GM18517 (cell line): Measurements from ENCODE around the gene PDZD4.

ENCODE experiments used
- ATAC-seq: cut with Tn5 transposase; IDR thresholded peaks from one replicate; pipeline ENCODE4 v1.9.1; 2021; ENCODE audit warnings: mild to moderate bottlenecking, moderate library complexity; ENCODE audit not compliant: unreplicated experiment

PDZD4 gene

DNA sequence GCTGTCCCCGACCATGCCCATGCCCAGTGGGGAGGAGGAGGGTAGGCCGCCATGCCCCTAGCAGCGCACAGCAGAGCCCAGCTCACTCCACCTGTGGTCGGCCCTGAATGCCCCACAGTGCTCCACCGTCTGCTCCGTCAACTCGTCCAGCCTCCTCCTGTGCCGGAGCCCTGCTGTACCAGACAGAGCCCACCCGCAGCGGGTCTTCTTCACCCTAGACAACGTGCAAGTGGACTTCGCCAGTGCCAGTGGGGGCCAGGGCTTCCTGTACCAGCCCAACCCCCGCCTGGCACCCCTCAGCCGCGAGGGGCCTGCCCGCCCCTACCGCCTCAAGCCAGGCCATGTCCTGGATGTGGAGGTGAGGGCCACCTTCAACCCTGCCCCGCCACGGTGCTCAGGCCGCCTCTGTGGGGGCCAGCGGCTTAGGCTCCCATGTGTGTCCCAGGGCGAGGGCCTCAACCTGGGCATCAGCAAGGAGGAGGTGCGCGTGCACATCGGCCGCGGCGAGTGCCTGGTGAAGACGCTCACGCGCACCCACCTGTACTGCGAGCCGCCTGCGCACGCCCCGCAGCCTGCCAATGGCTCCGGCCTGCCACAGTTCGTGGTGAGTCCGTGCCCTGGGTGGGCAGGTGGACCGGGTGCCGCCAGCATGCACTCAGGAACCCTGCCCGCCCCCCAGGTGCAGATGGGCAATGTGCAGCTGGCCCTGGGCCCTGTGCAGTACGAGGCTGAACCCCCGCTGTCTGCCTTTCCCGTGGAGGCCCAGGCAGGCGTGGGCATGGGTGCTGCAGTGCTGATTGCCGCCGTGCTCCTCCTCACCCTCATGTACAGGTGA is 56.4 kb downstream of the PDZD4 start:
- ATAC-seq: no peak

- no peak for ATAC-seq
Observed at GRCh38 chrX:153773218-153773611, 57.1 kb downstream of the PDZD4 start.

GRCh38 chrX:153772316-153773217 is 57.8 kb downstream of the PDZD4 start:
- no peak for ATAC-seq

- ATAC-seq: no peak
Observed at GRCh38 chrX:153771415-153772315, 58.7 kb downstream of the PDZD4 start.

- ATAC-seq: no peak
Observed at GRCh38 chrX:153770601-153771414, 59.5 kb downstream of the PDZD4 start.

DNA sequence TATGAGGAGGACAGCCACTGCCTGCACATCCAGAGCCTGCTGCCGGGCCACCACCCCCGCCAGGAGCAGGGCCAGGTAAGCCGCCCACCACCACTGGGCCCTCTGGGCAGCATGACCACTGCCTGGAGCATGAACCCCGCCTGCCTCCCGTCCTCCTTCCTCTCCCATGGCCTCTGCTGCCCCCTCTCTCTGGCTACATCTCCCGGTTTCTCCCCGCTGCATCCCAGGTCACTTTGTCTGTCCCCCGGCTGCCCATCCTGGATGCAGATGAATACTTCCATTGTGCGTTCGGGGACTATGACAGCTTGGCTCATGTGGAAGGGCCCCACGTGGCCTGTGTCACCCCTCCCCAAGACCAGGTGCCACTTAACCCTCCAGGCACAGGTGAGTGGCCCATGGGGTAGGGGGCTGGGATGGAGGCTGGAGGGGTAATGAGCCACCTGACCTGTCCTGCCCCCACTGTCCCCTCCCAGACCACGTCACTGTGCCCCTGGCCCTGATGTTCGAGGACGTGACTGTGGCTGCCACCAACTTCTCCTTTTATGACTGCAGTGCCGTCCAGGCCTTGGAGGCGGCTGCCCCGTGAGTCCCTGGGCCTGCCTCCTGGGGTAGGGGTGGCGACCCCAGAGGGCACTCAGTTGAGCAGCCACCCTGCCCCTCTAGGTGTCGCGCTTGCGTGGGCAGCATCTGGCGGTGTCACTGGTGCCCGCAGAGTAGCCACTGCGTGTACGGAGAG is 60.3 kb downstream of the PDZD4 start:
- ATAC-seq: no peak

GRCh38 chrX:153769158-153769864 is 61.0 kb downstream of the PDZD4 start:
- no peak for ATAC-seq

GRCh38 chrX:153768311-153769157 is 61.8 kb downstream of the PDZD4 start:
- ATAC-seq: no peak

DNA sequence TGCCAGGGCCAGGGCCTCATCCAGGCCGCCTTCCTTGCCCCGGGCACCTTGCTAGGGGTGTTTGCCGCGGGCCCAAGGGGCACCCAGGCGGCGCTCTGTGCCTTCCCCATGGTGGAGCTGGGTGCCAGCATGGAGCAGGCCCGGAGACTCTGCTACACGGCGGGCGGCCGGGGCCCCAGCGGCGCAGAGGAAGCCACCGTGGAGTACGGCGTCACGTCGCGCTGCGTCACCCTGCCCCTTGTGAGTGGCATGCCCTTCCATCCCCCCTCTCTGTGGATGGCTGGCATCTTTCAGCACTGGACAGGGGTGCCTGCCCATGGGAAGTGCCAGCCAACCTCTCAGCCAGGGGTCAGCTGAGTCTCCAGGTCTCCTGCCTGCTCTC is 62.7 kb downstream of the PDZD4 start:
- ATAC-seq: no peak

- ATAC-seq: no peak
Observed at GRCh38 chrX:153766871-153767673, 63.3 kb downstream of the PDZD4 start.

- ATAC-seq: no peak
Observed at GRCh38 chrX:153766098-153766817, 64.1 kb downstream of the PDZD4 start.

DNA sequence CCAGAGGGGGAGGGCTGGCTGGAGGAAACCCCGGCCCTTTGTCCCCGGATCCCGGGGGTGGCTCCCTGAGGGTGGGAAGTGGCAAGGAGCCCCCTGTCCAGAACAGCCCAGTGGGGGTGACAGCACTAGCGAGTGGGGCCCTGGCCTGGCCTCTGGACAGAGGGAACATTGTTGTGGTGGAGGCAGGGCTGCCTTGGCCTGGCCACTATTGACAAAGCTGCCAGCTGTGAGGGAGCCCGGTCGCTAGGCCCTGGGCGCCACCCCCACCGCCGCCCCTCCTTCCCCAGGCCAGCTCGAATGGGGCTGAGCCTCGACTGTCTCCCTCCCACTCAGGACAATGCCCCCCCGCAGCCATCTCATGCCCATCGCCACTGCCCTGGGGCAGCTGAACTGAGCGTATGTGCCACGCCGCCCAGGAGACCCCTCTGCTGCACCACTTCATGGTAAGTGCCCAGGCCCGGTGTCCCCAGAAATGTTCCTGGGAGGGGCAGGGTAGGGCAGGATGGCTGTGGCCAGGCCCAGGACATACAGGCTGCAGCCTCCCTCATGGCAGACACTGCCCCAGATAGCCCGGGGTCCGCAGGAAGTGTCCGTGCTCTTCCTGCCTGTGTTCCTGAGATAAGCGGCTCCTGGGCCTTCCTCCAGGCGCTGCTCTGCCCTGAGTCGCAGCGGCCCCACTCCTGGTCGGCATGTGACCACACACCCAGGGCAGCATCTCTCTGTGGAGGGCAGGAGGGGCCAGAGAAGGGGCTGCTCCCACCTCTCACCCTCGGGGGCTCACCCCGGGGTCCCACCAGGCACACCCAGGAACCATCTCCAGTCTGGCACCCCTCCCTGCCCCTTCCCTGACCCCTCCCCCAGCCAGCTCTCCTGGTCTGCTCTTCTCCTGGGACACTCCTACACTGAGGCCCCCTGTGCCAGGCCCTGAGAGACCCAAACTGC is 64.9 kb downstream of the PDZD4 start:
- ATAC-seq: no peak

DNA sequence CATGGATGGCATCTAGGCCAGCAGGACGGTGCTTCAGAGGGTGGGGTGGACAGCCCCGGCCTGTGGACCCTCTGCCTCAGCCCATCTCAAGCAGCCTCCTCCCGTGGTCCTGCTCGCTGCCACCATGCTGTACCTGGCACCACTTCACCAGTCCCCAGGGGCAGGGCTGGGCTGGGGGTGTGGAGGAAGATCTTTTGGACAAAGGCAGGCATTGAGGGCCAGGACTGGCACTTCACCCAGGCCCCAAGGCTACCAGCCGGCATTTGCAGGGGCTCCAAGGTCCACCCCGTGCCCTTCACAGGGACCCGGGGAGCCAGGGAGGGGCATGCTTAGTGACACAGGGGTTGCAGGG is 65.6 kb downstream of the PDZD4 start:
- ATAC-seq: no peak

DNA sequence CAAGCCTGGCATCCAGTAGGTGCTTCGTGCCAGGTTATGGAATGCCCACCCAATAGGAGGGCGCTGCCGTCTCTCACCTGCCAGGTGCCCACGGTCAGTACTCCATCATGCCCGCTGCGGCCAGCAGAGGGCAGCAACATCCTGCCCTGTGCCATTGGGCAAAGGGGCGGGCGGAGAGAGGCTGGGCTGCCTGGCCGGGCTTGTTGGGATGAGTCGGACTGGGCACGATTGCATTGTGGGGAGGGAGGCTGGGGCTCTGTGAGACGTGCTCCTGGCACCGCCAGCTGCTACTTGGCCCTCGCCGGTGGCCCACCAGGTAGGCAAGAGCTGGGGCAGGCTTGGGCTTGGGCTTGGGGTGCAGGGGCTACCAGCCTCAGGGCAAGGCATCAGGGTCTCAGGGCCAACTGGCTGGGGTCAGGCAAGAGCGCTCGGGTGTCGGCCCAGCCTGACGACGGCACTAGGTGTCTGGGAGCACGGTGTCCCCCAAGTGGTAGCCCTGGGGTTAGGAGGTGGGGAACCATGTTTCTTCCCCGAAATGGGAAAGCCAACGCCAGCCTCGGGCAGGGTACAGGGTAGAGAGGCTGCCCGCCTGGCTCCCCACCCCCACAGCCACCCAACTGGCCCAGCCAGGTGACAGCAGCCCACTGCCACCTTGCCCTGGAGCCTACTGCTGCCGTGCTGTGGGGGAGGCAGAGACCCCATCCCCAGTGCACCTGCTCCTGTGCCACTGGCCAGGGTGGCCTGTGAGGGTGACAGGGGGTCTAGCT is 66.2 kb downstream of the PDZD4 start, which contains the start of gene PLXNB3:
PLXNB3 (plus strand) TSS at position 261 of the 767 bp plus-strand sequence. CDS start 1,287 bp downstream, outside the sequence.
- ATAC-seq: no peak
